ENCODE results near the gene GALNT1. TPM values are rescaled to one million over a fixed set of nuclear protein-coding genes. Genes with fewer than 3 reads are reported as not detected.

The GALNT1 gene
- total and polyA plus RNA-seq, 10 of the 15 experiments (the other 5 are each of a cell fraction or from before 2014, with no cell fraction given), result 8.0 to 53.7 (median 29.9) TPM

GRCh38 chr18:35593859-35594258 is 12.3 kb downstream of the GALNT1 start:
- H3K4me2 ChIP-seq (ENCODE audit: control insufficient read depth, insufficient read depth), result no peak overlapping the region
- WGBS (ENCODE audit: insufficient coverage, insufficient replicate concordance, low lambda C conversion rate, missing lambda C conversion rate), result 86% methylated on average over 4 of the region's 4 CpGs
- H2AFZ ChIP-seq (ENCODE audit: control insufficient read depth, low read depth, low read length), result no peak overlapping the region
- ChIA-PET POLR2A (no interaction called here), SMC1A (ENCODE audit: uncharacterized antibody, unreplicated experiment) (interaction anchor here (1.4 to 5.0 kb wide), 5 partner anchors 10 to 94 kb away, joined by 3 to 21 read pairs (median 5); no protein-coding TSS in a partner anchor), RAD21 (ENCODE audit: unreplicated experiment) (no interaction called here), CTCF (interaction anchor here (0.9 to 1.0 kb wide), 2 partner anchors 12 to 108 kb away, joined by 3 to 6 read pairs; no protein-coding TSS in a partner anchor)
- no TSS peak for BruUV-seq (replicated peaks)
- no peak overlapping the region for H3K9ac ChIP-seq (ENCODE audit: control insufficient read depth, insufficient read depth, low read length)
- H3K79me2 ChIP-seq (ENCODE audit: control insufficient read depth, insufficient read depth, low read length), result peaks cover 24% of the 10 kb centered on the region
- ATAC-seq, result no peak
- no peaks in the 10 kb centered on the region for H3K36me3 ChIP-seq (ENCODE audit: control insufficient read depth in 2 of 2, insufficient read depth in 2 of 2, low read length in 1 of 2)
- H3K27me3 ChIP-seq (replicated peaks in 1 of 2; ENCODE audit: control insufficient read depth in 2 of 2, insufficient read depth in 2 of 2, low read length in 1 of 2), result no peaks in the 10 kb centered on the region
- H4K20me1 ChIP-seq (ENCODE audit: control insufficient read depth, insufficient read depth), result no peaks in the 10 kb centered on the region
- DNase-seq (ENCODE audit: low read depth, low spot score), result no peak
- no peak overlapping the region for H3K27ac ChIP-seq (ENCODE audit: control insufficient read depth, insufficient read depth)
- in situ Hi-C loops (cut with MboI), result loop anchor here (25.0 kb wide), 1 partner anchor 1218 kb away; no protein-coding TSS in a partner anchor
- no peak overlapping the region for H3K4me3 ChIP-seq
- FAIRE-seq, result no peak
- no peaks in the 10 kb centered on the region; the same call in 1 of the 3 replicates for H3K9me3 ChIP-seq (replicated peaks; ENCODE audit: control insufficient read depth, insufficient read depth, low read length)
- intact Hi-C loops (cut with micrococcal nuclease; ENCODE audit: unreplicated experiment), result no loop called here
- peaks cover 23% of the 10 kb centered on the region for H3K4me1 ChIP-seq (ENCODE audit: control insufficient read depth, insufficient read depth, low read length)
- TF ChIP-seq FOXK2 (IDR thresholded peaks at IDR 0.05), result no peak
- TF ChIP-seq RELB (IDR thresholded peaks at IDR 0.05; ENCODE audit: low read depth), result no peak
- TF ChIP-seq HSF1 (IDR thresholded peaks at IDR 0.05; ENCODE audit: low read depth, low read length), result no peak
- TF ChIP-seq BCL11A (IDR thresholded peaks at IDR 0.05; ENCODE audit: low read depth, low read length), result no peak
- TF ChIP-seq RBBP5 (conservative IDR thresholded peaks at IDR 0.05), result no peak
- TF ChIP-seq RELA (IDR thresholded peaks at IDR 0.05; ENCODE audit: borderline replicate concordance, partially characterized antibody), result no peak
- TF ChIP-seq CREM (IDR thresholded peaks at IDR 0.05; ENCODE audit: low read depth), result no peak
- no peak for TF ChIP-seq CHD2 (IDR thresholded peaks at IDR 0.05; ENCODE audit: borderline replicate concordance, low read depth, low read length)
- TF ChIP-seq CTCF (IDR thresholded peaks at IDR 0.05 in 2 of 3, conservative IDR thresholded peaks at IDR 0.05 in 1 of 3; ENCODE audit: control insufficient read depth in 2 of 3, extremely low read depth in 1 of 3, insufficient read depth in 1 of 3, low read depth in 3 of 3, low read length in 3 of 3), result no peak
- TF ChIP-seq KLF5 (IDR thresholded peaks at IDR 0.05; ENCODE audit: partially characterized antibody), result no peak
- no peak for TF ChIP-seq YY1 (IDR thresholded peaks at IDR 0.05; ENCODE audit: low read depth, low read length)
- no peak for TF ChIP-seq ESRRA (IDR thresholded peaks at IDR 0.05; ENCODE audit: low read length)
- TF ChIP-seq ZBTB33 (IDR thresholded peaks at IDR 0.05), result no peak
- no peak for TF ChIP-seq MYB (IDR thresholded peaks at IDR 0.05; ENCODE audit: borderline replicate concordance, low read depth, low read length)
- no peak for TF ChIP-seq ATF7 (IDR thresholded peaks at IDR 0.05; ENCODE audit: low read depth)
- no peak for TF ChIP-seq ETV6 (conservative IDR thresholded peaks at IDR 0.05 in 1 of 2, IDR thresholded peaks at IDR 0.05 in 1 of 2; ENCODE audit: borderline replicate concordance in 1 of 2, low read depth in 1 of 2)
- no peak for TF ChIP-seq LARP7 (IDR thresholded peaks at IDR 0.05)
- no peak for TF ChIP-seq USF2 (IDR thresholded peaks at IDR 0.05; ENCODE audit: borderline replicate concordance, low read depth, low read length)
